IPS DF 6.9 (cell line): ENCODE data around the gene CDH8.

Experiments
- DNase-seq: peaks from one replicate; pipeline ENCODE4 v3.0.0-alpha.2; 2013; ENCODE audit warnings: low read depth, low spot score
- H3K27ac ChIP-seq: one replicate; pipeline ENCODE4 v1.5.1; 2013; ENCODE audit warnings: low read length, control low read depth
- H3K27me3 ChIP-seq: 2 replicates; pipeline ENCODE4 v1.6.1; 2013; ENCODE audit warnings: mild to moderate bottlenecking, low read length; ENCODE audit not compliant: control insufficient read depth, insufficient read depth
- H3K36me3 ChIP-seq: 2 replicates; pipeline ENCODE4 v1.6.1; 2013; ENCODE audit warnings: low read length; ENCODE audit not compliant: control insufficient read depth, insufficient read depth
- H3K4me1 ChIP-seq: 2 replicates; pipeline ENCODE4 v1.6.1; 2013; ENCODE audit warnings: low read length; ENCODE audit not compliant: control insufficient read depth, insufficient read depth
- H3K4me3 ChIP-seq: 2 replicates; pipeline ENCODE4 v1.5.1; 2013; ENCODE audit warnings: mild to moderate bottlenecking, low read length
- H3K9me3 ChIP-seq: 2 replicates; pipeline ENCODE4 v1.6.1; 2013; ENCODE audit warnings: low read length, inconsistent platforms; ENCODE audit not compliant: control insufficient read depth, insufficient read depth
- WGBS: extraction: QIAGEN DNeasy Blood & Tissue Kit; methylation state at CpG from one replicate; pipeline ENCODE4 v1.1.7; 2013; ENCODE audit warnings: mixed read lengths, missing lambda C conversion rate; ENCODE audit not compliant: insufficient read length, insufficient coverage; 5-methylcytosine and 5-hydroxymethylcytosine counted together

The CDH8 gene

GRCh38 chr16:61987474-61988012 is 48.7 kb downstream of the CDH8 start:
- Histone ChIP-seq H3K9me3 (no peaks in the 10 kb centered on the region), H3K36me3 (no peaks in the 10 kb centered on the region), H3K27ac (no peak overlapping the region), H3K4me1 (no peaks in the 10 kb centered on the region), H3K4me3 (no peak overlapping the region), H3K27me3 (no peaks in the 10 kb centered on the region)
- no CpG with 5 or more reads among the region's 6 CpGs for WGBS
- DNase-seq = no peak

GRCh38 chr16:61969077-61969382 is 67.2 kb downstream of the CDH8 start:
- WGBS = no CpG with 5 or more reads among the region's 4 CpGs
- Histone ChIP-seq H3K27ac (no peak overlapping the region), H3K36me3 (no peaks in the 10 kb centered on the region), H3K4me3 (no peak overlapping the region), H3K4me1 (peaks cover 1% of the 10 kb centered on the region; the same call in 1 of the 2 replicates), H3K9me3 (no peaks in the 10 kb centered on the region), H3K27me3 (no peaks in the 10 kb centered on the region)
- DNase-seq = no peak

- Histone ChIP-seq H3K9me3 (no peaks in the 10 kb centered on the region), H3K36me3 (no peaks in the 10 kb centered on the region), H3K27ac (no peak overlapping the region), H3K4me1 (peaks cover 1% of the 10 kb centered on the region; the same call in 1 of the 2 replicates), H3K4me3 (no peak overlapping the region), H3K27me3 (no peaks in the 10 kb centered on the region)
- WGBS = no CpG with 5 or more reads among the region's 7 CpGs
- no peak for DNase-seq
These were observed 67.8 kb downstream of the CDH8 start for GRCh38 chr16:61968242-61969076.

- Histone ChIP-seq H3K36me3 (no peaks in the 10 kb centered on the region), H3K4me1 (no peaks in the 10 kb centered on the region), H3K27ac (no peak overlapping the region), H3K9me3 (no peaks in the 10 kb centered on the region), H3K27me3 (no peaks in the 10 kb centered on the region), H3K4me3 (no peak overlapping the region)
- no CpG with 5 or more reads among the region's 8 CpGs for WGBS
- DNase-seq = no peak
These were observed 79.0 kb downstream of the CDH8 start for GRCh38 chr16:61957075-61957855.

- no CpG with 5 or more reads among the region's 1 CpG for WGBS
- H3K27ac ChIP-seq = no peak overlapping the region
- no peaks in the 10 kb centered on the region for H3K9me3 ChIP-seq
- H3K27me3 ChIP-seq = no peaks in the 10 kb centered on the region
- H3K4me3 ChIP-seq = no peak overlapping the region
- H3K36me3 ChIP-seq = no peaks in the 10 kb centered on the region
- H3K4me1 ChIP-seq = no peaks in the 10 kb centered on the region
- DNase-seq = no peak
These were observed 83.4 kb downstream of the CDH8 start for GRCh38 chr16:61952841-61953240.

- no CpG with 5 or more reads among the region's 3 CpGs for WGBS
- H3K4me3 ChIP-seq = no peak overlapping the region
- DNase-seq = no peak
- H3K4me1 ChIP-seq = no peaks in the 10 kb centered on the region
- H3K27me3 ChIP-seq = no peaks in the 10 kb centered on the region
- H3K36me3 ChIP-seq = no peaks in the 10 kb centered on the region
- H3K9me3 ChIP-seq = no peaks in the 10 kb centered on the region
- no peak overlapping the region for H3K27ac ChIP-seq
These were observed 87.8 kb downstream of the CDH8 start for GRCh38 chr16:61948414-61948813.

GRCh38 chr16:61946019-61946418 is 90.2 kb downstream of the CDH8 start:
- no peak for DNase-seq
- H3K4me1 ChIP-seq = no peaks in the 10 kb centered on the region
- H3K9me3 ChIP-seq = no peaks in the 10 kb centered on the region
- H3K4me3 ChIP-seq = no peak overlapping the region
- H3K27ac ChIP-seq = no peak overlapping the region
- no peaks in the 10 kb centered on the region; the same call in 1 of the 2 replicates for H3K27me3 ChIP-seq
- H3K36me3 ChIP-seq = no peaks in the 10 kb centered on the region

GRCh38 chr16:61945511-61945910 is 90.7 kb downstream of the CDH8 start:
- Histone ChIP-seq H3K9me3 (no peaks in the 10 kb centered on the region), H3K27me3 (no peaks in the 10 kb centered on the region; the same call in 1 of the 2 replicates), H3K4me3 (no peak overlapping the region), H3K27ac (no peak overlapping the region), H3K4me1 (no peaks in the 10 kb centered on the region), H3K36me3 (no peaks in the 10 kb centered on the region)
- WGBS = no CpG with 5 or more reads among the region's 4 CpGs
- DNase-seq = no peak

GRCh38 chr16:61944004-61944403 is 92.2 kb downstream of the CDH8 start:
- Histone ChIP-seq H3K27me3 (no peaks in the 10 kb centered on the region; the same call in 1 of the 2 replicates), H3K36me3 (no peaks in the 10 kb centered on the region), H3K4me1 (no peaks in the 10 kb centered on the region), H3K9me3 (no peaks in the 10 kb centered on the region), H3K27ac (no peak overlapping the region), H3K4me3 (no peak overlapping the region)
- DNase-seq = no peak
- no CpG with 5 or more reads among the region's 3 CpGs for WGBS

GRCh38 chr16:61940611-61941010 is 95.6 kb downstream of the CDH8 start:
- no peak for DNase-seq
- WGBS = no CpG with 5 or more reads among the region's 10 CpGs
- no peaks in the 10 kb centered on the region for H3K9me3 ChIP-seq
- no peak overlapping the region for H3K27ac ChIP-seq
- no peaks in the 10 kb centered on the region; the same call in 1 of the 2 replicates for H3K27me3 ChIP-seq
- H3K4me1 ChIP-seq = no peaks in the 10 kb centered on the region
- H3K36me3 ChIP-seq = no peaks in the 10 kb centered on the region
- H3K4me3 ChIP-seq = no peak overlapping the region
